HG03571 (cell line): ENCODE results near the gene CPNE1.
"Not testable (repeated sequence)": the region's sequence is repeated elsewhere in the genome, so short reads cannot be mapped to it uniquely, and the experiment has no call there.

Source experiments
- ATAC-seq: cut with Tn5 transposase; IDR thresholded peaks from one replicate; pipeline ENCODE4 v1.9.1; 2021; ENCODE audit not compliant: unreplicated experiment

The CPNE1 gene

GRCh38 chr20:35698298-35699126 lies 33.8 kb upstream of the CPNE1 start:
- ATAC-seq, result peak; percentile 13

GRCh38 chr20:35697696-35698297 lies 33.1 kb upstream of the CPNE1 start:
- ATAC-seq, result no peak

- no peak for ATAC-seq
Observed at GRCh38 chr20:35695978-35696377, 31.3 kb upstream of the CPNE1 start.

GRCh38 chr20:35695245-35695749 lies 30.6 kb upstream of the CPNE1 start:
- no peak for ATAC-seq

GRCh38 chr20:35690265-35690664 lies 25.6 kb upstream of the CPNE1 start:
- ATAC-seq, result no peak

- ATAC-seq, result not testable (repeated sequence)
Observed at GRCh38 chr20:35686872-35687271, 22.2 kb upstream of the CPNE1 start.

- ATAC-seq, result not testable (repeated sequence)
Observed at GRCh38 chr20:35685368-35685767, 20.7 kb upstream of the CPNE1 start.

GRCh38 chr20:35681960-35682359 lies 17.3 kb upstream of the CPNE1 start:
- ATAC-seq, result no peak

GRCh38 chr20:35680452-35681183 lies 15.9 kb upstream of the CPNE1 start:
- no peak for ATAC-seq

- no peak for ATAC-seq
Observed at GRCh38 chr20:35674921-35675320, 10.2 kb upstream of the CPNE1 start.

GRCh38 chr20:35673884-35674283 lies 9.2 kb upstream of the CPNE1 start:
- ATAC-seq, result no peak

- ATAC-seq, result no peak
Observed at GRCh38 chr20:35669681-35670080, 5.0 kb upstream of the CPNE1 start.

- ATAC-seq, result no peak
Observed at GRCh38 chr20:35669221-35669620, 4.5 kb upstream of the CPNE1 start.

- ATAC-seq, result no peak
Observed at GRCh38 chr20:35665949-35666288, 1.2 kb upstream of the CPNE1 start.

- ATAC-seq, result peak; percentile 40
Observed at GRCh38 chr20:35663516-35664465, 909 bp downstream of the CPNE1 start.

GRCh38 chr20:35662551-35662950 lies 2.1 kb downstream of the CPNE1 start:
- ATAC-seq, result no peak

GRCh38 chr20:35661908-35662307 lies 2.8 kb downstream of the CPNE1 start:
- ATAC-seq, result no peak

GRCh38 chr20:35661053-35661452 lies 3.6 kb downstream of the CPNE1 start:
- ATAC-seq, result no peak

- ATAC-seq, result no peak
Observed at GRCh38 chr20:35660122-35660937, 4.4 kb downstream of the CPNE1 start.

GRCh38 chr20:35657271-35657670 lies 7.4 kb downstream of the CPNE1 start:
- no peak for ATAC-seq
